GM23338 (cell line): ENCODE data around the gene DDX25.

ENCODE experiments used
- CREB1 ChIP-seq: fragments of 250-450 bp; sonication (Bioruptor Pico); IDR thresholded peaks from 2 replicates; pipeline ENCODE4 v1.5.0; 2020; ENCODE audit warnings: low read depth, mild to moderate bottlenecking, moderate library complexity
- EZH2 ChIP-seq: fragments of 200-600 bp; sonication (generic); IDR thresholded peaks from one replicate; pipeline ENCODE4 v1.8.0; 2017; ENCODE audit warnings: antibody characterized with exemption, mild to moderate bottlenecking, low read depth; ENCODE audit not compliant: unreplicated experiment
- EZH2phosphoT487 ChIP-seq: fragments of 200-600 bp; sonication (generic); IDR thresholded peaks from one replicate; pipeline ENCODE4 v1.8.1; 2018; ENCODE audit warnings: antibody characterized with exemption; ENCODE audit not compliant: unreplicated experiment
- JUNB ChIP-seq: IDR thresholded peaks from one replicate; pipeline ENCODE4 v1.6.1; 2016; ENCODE audit warnings: antibody characterized with exemption; ENCODE audit not compliant: unreplicated experiment
- NANOG ChIP-seq: IDR thresholded peaks from 2 replicates; pipeline ENCODE4 v1.6.1; 2016; ENCODE audit warnings: antibody characterized with exemption, borderline replicate concordance
- POLR2AphosphoS5 ChIP-seq: IDR thresholded peaks from 2 replicates; pipeline ENCODE4 v1.6.1; 2016; ENCODE audit warnings: antibody characterized with exemption, low read depth
- STAT1 ChIP-seq: IDR thresholded peaks from one replicate; pipeline ENCODE4 v1.6.1; 2016; ENCODE audit warnings: antibody characterized with exemption; ENCODE audit not compliant: unreplicated experiment
- ZNF114 ChIP-seq: fragments of 250-450 bp; sonication (Bioruptor Pico); IDR thresholded peaks from 2 replicates; pipeline ENCODE4 v1.5.0; 2020; ENCODE audit warnings: mild to moderate bottlenecking, moderate library complexity
- ZNF331 ChIP-seq: fragments of 250-450 bp; sonication (Bioruptor Pico); IDR thresholded peaks from 2 replicates; pipeline ENCODE4 v1.5.0; 2020; ENCODE audit warnings: low read depth, mild to moderate bottlenecking, moderate library complexity
- TF ChIP-seq, protein P1 (sequence below), 2 experiments: fragments of 200-600 bp in 1 of 2; sonication (generic) in 1 of 2; conservative IDR thresholded peaks; 2 replicates each; pipeline versions ENCODE4 v1.5.1 to v1.6.1; 2016 to 2017; ENCODE audit warnings: antibody characterized with exemption in 2 of 2, low read depth in 2 of 2, mild to moderate bottlenecking in 2 of 2, moderate library complexity in 1 of 2
- TF ChIP-seq, protein P2 (sequence below): fragments of 250-450 bp; sonication (Bioruptor Pico); IDR thresholded peaks from 2 replicates; pipeline ENCODE4 v1.5.0; 2020; ENCODE audit warnings: mild to moderate bottlenecking, moderate library complexity
- TF ChIP-seq, protein P3 (sequence below): IDR thresholded peaks from one replicate; pipeline ENCODE4 v1.6.1; 2018; ENCODE audit warnings: antibody characterized with exemption; ENCODE audit not compliant: unreplicated experiment
- TF ChIP-seq, protein P4 (sequence below): IDR thresholded peaks from 2 replicates; pipeline ENCODE4 v1.6.1; 2016; ENCODE audit warnings: antibody characterized with exemption

DNA sequence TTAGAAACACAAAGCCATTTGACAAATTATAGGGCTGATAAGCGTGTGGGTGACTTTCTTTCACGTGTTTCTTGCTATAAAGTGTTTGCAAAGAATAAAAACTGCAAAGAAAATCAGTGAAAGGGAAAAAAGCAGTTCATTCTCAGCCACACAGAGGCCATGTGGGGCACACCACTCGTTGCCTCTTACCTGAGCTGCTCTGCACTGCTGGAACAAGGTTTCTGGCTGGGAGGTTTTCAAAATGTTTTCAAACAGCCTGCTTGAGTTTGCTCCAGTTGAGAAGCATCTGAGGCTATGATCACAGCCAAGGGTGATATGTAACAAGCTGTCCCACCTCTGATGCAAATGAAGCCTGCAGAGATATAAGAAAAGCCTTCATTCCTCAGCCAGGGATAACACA lies 26.8 kb downstream of the DDX25 start:
- TF ChIP-seq, protein P1, sequence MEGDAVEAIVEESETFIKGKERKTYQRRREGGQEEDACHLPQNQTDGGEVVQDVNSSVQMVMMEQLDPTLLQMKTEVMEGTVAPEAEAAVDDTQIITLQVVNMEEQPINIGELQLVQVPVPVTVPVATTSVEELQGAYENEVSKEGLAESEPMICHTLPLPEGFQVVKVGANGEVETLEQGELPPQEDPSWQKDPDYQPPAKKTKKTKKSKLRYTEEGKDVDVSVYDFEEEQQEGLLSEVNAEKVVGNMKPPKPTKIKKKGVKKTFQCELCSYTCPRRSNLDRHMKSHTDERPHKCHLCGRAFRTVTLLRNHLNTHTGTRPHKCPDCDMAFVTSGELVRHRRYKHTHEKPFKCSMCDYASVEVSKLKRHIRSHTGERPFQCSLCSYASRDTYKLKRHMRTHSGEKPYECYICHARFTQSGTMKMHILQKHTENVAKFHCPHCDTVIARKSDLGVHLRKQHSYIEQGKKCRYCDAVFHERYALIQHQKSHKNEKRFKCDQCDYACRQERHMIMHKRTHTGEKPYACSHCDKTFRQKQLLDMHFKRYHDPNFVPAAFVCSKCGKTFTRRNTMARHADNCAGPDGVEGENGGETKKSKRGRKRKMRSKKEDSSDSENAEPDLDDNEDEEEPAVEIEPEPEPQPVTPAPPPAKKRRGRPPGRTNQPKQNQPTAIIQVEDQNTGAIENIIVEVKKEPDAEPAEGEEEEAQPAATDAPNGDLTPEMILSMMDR (conservative IDR thresholded peaks at IDR 0.05; ENCODE audit: low read depth in 2 of 2) = no peak
- TF ChIP-seq EZH2phosphoT487 = no peak
- no peak for TF ChIP-seq POLR2AphosphoS5
- TF ChIP-seq EZH2 = no peak
- TF ChIP-seq, protein P2, sequence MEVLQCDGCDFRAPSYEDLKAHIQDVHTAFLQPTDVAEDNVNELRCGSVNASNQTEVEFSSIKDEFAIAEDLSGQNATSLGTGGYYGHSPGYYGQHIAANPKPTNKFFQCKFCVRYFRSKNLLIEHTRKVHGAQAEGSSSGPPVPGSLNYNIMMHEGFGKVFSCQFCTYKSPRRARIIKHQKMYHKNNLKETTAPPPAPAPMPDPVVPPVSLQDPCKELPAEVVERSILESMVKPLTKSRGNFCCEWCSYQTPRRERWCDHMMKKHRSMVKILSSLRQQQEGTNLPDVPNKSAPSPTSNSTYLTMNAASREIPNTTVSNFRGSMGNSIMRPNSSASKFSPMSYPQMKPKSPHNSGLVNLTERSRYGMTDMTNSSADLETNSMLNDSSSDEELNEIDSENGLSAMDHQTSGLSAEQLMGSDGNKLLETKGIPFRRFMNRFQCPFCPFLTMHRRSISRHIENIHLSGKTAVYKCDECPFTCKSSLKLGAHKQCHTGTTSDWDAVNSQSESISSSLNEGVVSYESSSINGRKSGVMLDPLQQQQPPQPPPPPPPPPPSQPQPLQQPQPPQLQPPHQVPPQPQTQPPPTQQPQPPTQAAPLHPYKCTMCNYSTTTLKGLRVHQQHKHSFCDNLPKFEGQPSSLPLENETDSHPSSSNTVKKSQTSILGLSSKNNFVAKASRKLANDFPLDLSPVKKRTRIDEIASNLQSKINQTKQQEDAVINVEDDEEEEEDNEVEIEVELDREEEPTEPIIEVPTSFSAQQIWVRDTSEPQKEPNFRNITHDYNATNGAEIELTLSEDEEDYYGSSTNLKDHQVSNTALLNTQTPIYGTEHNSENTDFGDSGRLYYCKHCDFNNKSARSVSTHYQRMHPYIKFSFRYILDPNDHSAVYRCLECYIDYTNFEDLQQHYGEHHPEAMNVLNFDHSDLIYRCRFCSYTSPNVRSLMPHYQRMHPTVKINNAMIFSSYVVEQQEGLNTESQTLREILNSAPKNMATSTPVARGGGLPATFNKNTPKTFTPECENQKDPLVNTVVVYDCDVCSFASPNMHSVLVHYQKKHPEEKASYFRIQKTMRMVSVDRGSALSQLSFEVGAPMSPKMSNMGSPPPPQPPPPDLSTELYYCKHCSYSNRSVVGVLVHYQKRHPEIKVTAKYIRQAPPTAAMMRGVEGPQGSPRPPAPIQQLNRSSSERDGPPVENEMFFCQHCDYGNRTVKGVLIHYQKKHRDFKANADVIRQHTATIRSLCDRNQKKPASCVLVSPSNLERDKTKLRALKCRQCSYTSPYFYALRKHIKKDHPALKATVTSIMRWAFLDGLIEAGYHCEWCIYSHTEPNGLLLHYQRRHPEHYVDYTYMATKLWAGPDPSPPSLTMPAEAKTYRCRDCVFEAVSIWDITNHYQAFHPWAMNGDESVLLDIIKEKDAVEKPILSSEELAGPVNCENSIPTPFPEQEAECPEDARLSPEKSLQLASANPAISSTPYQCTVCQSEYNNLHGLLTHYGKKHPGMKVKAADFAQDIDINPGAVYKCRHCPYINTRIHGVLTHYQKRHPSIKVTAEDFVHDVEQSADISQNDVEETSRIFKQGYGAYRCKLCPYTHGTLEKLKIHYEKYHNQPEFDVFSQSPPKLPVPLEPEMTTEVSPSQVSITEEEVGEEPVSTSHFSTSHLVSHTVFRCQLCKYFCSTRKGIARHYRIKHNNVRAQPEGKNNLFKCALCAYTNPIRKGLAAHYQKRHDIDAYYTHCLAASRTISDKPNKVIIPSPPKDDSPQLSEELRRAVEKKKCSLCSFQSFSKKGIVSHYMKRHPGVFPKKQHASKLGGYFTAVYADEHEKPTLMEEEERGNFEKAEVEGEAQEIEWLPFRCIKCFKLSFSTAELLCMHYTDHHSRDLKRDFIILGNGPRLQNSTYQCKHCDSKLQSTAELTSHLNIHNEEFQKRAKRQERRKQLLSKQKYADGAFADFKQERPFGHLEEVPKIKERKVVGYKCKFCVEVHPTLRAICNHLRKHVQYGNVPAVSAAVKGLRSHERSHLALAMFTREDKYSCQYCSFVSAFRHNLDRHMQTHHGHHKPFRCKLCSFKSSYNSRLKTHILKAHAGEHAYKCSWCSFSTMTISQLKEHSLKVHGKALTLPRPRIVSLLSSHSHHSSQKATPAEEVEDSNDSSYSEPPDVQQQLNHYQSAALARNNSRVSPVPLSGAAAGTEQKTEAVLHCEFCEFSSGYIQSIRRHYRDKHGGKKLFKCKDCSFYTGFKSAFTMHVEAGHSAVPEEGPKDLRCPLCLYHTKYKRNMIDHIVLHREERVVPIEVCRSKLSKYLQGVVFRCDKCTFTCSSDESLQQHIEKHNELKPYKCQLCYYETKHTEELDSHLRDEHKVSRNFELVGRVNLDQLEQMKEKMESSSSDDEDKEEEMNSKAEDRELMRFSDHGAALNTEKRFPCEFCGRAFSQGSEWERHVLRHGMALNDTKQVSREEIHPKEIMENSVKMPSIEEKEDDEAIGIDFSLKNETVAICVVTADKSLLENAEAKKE (CRISPR knock-in tag) = no peak
- no peak for TF ChIP-seq ZNF114 (CRISPR knock-in tag)
- TF ChIP-seq, protein P3, sequence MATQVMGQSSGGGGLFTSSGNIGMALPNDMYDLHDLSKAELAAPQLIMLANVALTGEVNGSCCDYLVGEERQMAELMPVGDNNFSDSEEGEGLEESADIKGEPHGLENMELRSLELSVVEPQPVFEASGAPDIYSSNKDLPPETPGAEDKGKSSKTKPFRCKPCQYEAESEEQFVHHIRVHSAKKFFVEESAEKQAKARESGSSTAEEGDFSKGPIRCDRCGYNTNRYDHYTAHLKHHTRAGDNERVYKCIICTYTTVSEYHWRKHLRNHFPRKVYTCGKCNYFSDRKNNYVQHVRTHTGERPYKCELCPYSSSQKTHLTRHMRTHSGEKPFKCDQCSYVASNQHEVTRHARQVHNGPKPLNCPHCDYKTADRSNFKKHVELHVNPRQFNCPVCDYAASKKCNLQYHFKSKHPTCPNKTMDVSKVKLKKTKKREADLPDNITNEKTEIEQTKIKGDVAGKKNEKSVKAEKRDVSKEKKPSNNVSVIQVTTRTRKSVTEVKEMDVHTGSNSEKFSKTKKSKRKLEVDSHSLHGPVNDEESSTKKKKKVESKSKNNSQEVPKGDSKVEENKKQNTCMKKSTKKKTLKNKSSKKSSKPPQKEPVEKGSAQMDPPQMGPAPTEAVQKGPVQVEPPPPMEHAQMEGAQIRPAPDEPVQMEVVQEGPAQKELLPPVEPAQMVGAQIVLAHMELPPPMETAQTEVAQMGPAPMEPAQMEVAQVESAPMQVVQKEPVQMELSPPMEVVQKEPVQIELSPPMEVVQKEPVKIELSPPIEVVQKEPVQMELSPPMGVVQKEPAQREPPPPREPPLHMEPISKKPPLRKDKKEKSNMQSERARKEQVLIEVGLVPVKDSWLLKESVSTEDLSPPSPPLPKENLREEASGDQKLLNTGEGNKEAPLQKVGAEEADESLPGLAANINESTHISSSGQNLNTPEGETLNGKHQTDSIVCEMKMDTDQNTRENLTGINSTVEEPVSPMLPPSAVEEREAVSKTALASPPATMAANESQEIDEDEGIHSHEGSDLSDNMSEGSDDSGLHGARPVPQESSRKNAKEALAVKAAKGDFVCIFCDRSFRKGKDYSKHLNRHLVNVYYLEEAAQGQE = no peak
- no peak for TF ChIP-seq JUNB
- no peak for TF ChIP-seq STAT1
- TF ChIP-seq CREB1 (CRISPR knock-in tag) = no peak
- TF ChIP-seq ZNF331 = no peak
- TF ChIP-seq, protein P4, sequence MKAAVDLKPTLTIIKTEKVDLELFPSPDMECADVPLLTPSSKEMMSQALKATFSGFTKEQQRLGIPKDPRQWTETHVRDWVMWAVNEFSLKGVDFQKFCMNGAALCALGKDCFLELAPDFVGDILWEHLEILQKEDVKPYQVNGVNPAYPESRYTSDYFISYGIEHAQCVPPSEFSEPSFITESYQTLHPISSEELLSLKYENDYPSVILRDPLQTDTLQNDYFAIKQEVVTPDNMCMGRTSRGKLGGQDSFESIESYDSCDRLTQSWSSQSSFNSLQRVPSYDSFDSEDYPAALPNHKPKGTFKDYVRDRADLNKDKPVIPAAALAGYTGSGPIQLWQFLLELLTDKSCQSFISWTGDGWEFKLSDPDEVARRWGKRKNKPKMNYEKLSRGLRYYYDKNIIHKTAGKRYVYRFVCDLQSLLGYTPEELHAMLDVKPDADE = no peak
- TF ChIP-seq NANOG = no peak
